ENCODE results near the gene LRIG1.

- TF ChIP-seq CTCF (IDR thresholded peaks at IDR 0.05) (no peak), POLR2A (IDR thresholded peaks at IDR 0.05) (no peak)
Observed at GRCh38 chr3:66499881-66500575, 794 bp downstream of the LRIG1 start.
